Measurements from ENCODE around the gene EHD1.

Gene EHD1

DNA sequence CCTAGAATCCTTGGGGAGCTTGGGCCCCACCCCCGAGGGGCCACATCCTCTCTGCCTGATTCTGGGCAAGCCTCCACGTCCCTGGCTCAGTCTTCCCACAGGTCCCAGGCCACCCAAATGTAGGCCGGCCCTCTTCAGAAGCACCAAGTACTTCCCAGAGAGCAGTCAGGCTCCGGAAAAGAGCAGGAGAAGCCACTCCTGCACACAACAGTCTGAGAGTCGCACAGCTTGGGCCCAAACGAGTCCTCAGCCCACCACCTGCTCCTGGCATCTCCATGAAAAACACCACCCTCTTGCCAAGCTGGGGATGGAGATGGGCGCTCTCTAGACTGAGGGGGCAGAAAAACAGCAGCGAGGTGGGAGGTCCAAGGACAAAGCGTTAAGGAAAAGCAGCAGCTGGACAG lies 15.4 kb downstream of the EHD1 start:
- Histone ChIP-seq H3K4me2 (ENCODE audit: low read length) (no peak overlapping the region), H3K36me3 (ENCODE audit: control insufficient read depth in 1 of 2, insufficient read depth in 2 of 2, low read length in 2 of 2) (peaks cover 22 to 32% of the 10 kb centered on the region in 2 experiments), H4K8ac (ENCODE audit: low read depth, low read length) (no peak overlapping the region), H4K12ac (ENCODE audit: low read depth, low read length) (no peak overlapping the region), H2AFZ (ENCODE audit: insufficient read depth, low read length, poor library complexity) (peak overlapping the region; percentile 17), H3K27me3 (ENCODE audit: insufficient read depth, low read length) (no peaks in the 10 kb centered on the region), H3K23ac (ENCODE audit: low read length) (no peak overlapping the region), H3K79me1 (ENCODE audit: low read length) (peaks cover 18% of the 10 kb centered on the region), H3K79me2 (ENCODE audit: control insufficient read depth, insufficient read depth, low read length, poor library complexity) (peaks cover 16% of the 10 kb centered on the region), H2BK12ac (ENCODE audit: low read length) (no peak overlapping the region), H4K91ac (ENCODE audit: low read depth, low read length) (peak overlapping the region; percentile 28), H3K18ac (ENCODE audit: low read length) (peak overlapping the region; percentile 19), H2AK5ac (ENCODE audit: low read length) (peak overlapping the region; percentile 32), H3K9me3 (ENCODE audit: insufficient read depth, low read depth, low read length) (no peaks in the 10 kb centered on the region), H2BK120ac (ENCODE audit: insufficient read depth, low read length, poor library complexity) (no peak overlapping the region), H2BK5ac (ENCODE audit: low read depth, low read length, poor library complexity) (no peak overlapping the region), H3K4ac (ENCODE audit: low read depth, low read length) (no peak overlapping the region), H3K4me3 (ENCODE audit: low read depth, low read length) (no peak overlapping the region), H3K4me1 (ENCODE audit: control insufficient read depth in 1 of 2, insufficient read depth in 2 of 2, low read length in 2 of 2) (peaks cover 23 to 25% of the 10 kb centered on the region in 2 experiments), H3K14ac (ENCODE audit: low read length) (no peak overlapping the region), H3K27ac (ENCODE audit: low read depth, low read length) (no peak overlapping the region), H3K9ac (ENCODE audit: low read length) (no peak overlapping the region)
- DNase-seq: no peak
- WGBS (ENCODE audit: extremely low coverage, insufficient coverage, insufficient read length): no CpG with 5 or more reads among the region's 9 CpGs

- H3K36me3 ChIP-seq (ENCODE audit: control insufficient read depth in 1 of 2, insufficient read depth in 2 of 2, low read length in 2 of 2): peaks cover 26 to 31% of the 10 kb centered on the region in 2 experiments
- no peak overlapping the region for H3K9ac ChIP-seq (ENCODE audit: low read length)
- peaks cover 25 to 27% of the 10 kb centered on the region in 2 experiments for H3K4me1 ChIP-seq (ENCODE audit: control insufficient read depth in 1 of 2, insufficient read depth in 2 of 2, low read length in 2 of 2)
- H3K9me3 ChIP-seq (ENCODE audit: insufficient read depth, low read depth, low read length): peaks cover under 1% of the 10 kb centered on the region
- no peak overlapping the region for H3K27ac ChIP-seq (ENCODE audit: low read depth, low read length)
- no peak overlapping the region for H4K8ac ChIP-seq (ENCODE audit: low read depth, low read length)
- no peak overlapping the region for H2AFZ ChIP-seq (ENCODE audit: insufficient read depth, low read length, poor library complexity)
- no peak overlapping the region for H3K4ac ChIP-seq (ENCODE audit: low read depth, low read length)
- H3K79me1 ChIP-seq (ENCODE audit: low read length): peaks cover 17% of the 10 kb centered on the region
- no peak overlapping the region for H2AK5ac ChIP-seq (ENCODE audit: low read length)
- no peak overlapping the region for H3K14ac ChIP-seq (ENCODE audit: low read length)
- no peak overlapping the region for H3K18ac ChIP-seq (ENCODE audit: low read length)
- no CpG with 5 or more reads among the region's 6 CpGs for WGBS (ENCODE audit: extremely low coverage, insufficient coverage, insufficient read length)
- no peak overlapping the region for H3K23ac ChIP-seq (ENCODE audit: low read length)
- no peak for DNase-seq
- H2BK5ac ChIP-seq (ENCODE audit: low read depth, low read length, poor library complexity): no peak overlapping the region
- no peak overlapping the region for H4K12ac ChIP-seq (ENCODE audit: low read depth, low read length)
- H2BK120ac ChIP-seq (ENCODE audit: insufficient read depth, low read length, poor library complexity): no peak overlapping the region
- H3K4me3 ChIP-seq (ENCODE audit: low read depth, low read length): no peak overlapping the region
- H3K4me2 ChIP-seq (ENCODE audit: low read length): no peak overlapping the region
- no peaks in the 10 kb centered on the region for H3K27me3 ChIP-seq (ENCODE audit: insufficient read depth, low read length)
- no peak overlapping the region for H2BK12ac ChIP-seq (ENCODE audit: low read length)
- H3K79me2 ChIP-seq (ENCODE audit: control insufficient read depth, insufficient read depth, low read length, poor library complexity): peaks cover 16% of the 10 kb centered on the region
- H4K91ac ChIP-seq (ENCODE audit: low read depth, low read length): no peak overlapping the region
These were observed 17.0 kb downstream of the EHD1 start for GRCh38 chr11:64861227-64861975.

DNA sequence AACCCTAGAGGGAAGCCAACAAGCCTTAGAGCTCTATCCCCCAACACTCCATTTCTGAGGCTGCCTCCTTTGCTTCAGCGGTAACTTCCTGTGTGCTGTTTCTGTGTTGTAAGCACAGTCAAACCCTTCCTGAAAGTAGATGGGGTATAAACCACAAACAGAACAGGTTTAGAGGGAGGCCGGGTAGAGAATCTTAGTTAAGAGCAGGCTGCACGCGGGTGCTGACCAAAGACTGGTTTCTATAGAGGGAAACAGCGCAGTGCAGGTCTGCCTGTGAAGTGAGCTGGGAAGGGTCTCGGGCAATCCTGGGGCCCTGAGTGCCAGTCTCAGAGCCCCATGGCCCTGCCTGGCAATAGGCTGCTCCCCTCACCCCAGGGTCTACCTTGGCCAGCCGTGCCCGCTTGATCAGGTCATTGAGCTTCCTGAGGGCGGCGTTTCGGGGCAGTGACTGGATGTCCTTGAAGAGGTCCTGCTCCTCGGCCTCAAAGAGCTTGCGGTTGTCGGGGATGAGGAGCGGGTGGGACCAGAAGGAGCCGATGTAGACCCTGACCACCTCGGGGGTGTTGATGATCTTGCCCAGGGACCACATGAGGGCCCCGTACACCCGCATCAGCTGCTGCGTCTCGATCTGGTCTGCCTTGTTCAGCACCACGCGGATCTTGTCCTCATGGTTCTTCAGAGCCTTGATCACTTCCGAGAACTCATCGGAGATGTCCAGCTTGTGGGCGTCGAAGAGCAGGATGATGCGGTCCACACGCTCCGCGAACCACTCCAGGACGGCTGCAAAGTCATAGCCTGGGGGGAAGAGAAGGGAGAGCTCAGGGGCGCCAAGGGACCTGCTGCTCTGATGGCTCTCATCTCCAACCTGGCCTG lies 18.6 kb downstream of the EHD1 start:
- no peak overlapping the region for H4K12ac ChIP-seq (ENCODE audit: low read depth, low read length)
- H3K27ac ChIP-seq (ENCODE audit: low read depth, low read length): no peak overlapping the region
- H3K79me1 ChIP-seq (ENCODE audit: low read length): peaks cover 19% of the 10 kb centered on the region
- no peak overlapping the region for H2BK120ac ChIP-seq (ENCODE audit: insufficient read depth, low read length, poor library complexity)
- H3K4me2 ChIP-seq (ENCODE audit: low read length): no peak overlapping the region
- H2AFZ ChIP-seq (ENCODE audit: insufficient read depth, low read length, poor library complexity): no peak overlapping the region
- no peak overlapping the region for H4K91ac ChIP-seq (ENCODE audit: low read depth, low read length)
- no peak overlapping the region for H4K8ac ChIP-seq (ENCODE audit: low read depth, low read length)
- no CpG with 5 or more reads among the region's 33 CpGs for WGBS (ENCODE audit: extremely low coverage, insufficient coverage, insufficient read length)
- H3K27me3 ChIP-seq (ENCODE audit: insufficient read depth, low read length): no peaks in the 10 kb centered on the region
- no peak overlapping the region for H2BK12ac ChIP-seq (ENCODE audit: low read length)
- no peak overlapping the region for H3K4me3 ChIP-seq (ENCODE audit: low read depth, low read length)
- peaks cover 12% of the 10 kb centered on the region for H3K79me2 ChIP-seq (ENCODE audit: control insufficient read depth, insufficient read depth, low read length, poor library complexity)
- peaks cover 30 to 37% of the 10 kb centered on the region in 2 experiments for H3K4me1 ChIP-seq (ENCODE audit: control insufficient read depth in 1 of 2, insufficient read depth in 2 of 2, low read length in 2 of 2)
- H2BK5ac ChIP-seq (ENCODE audit: low read depth, low read length, poor library complexity): no peak overlapping the region
- H3K36me3 ChIP-seq (ENCODE audit: control insufficient read depth in 1 of 2, insufficient read depth in 2 of 2, low read length in 2 of 2): peaks cover 31 to 37% of the 10 kb centered on the region in 2 experiments
- DNase-seq: no peak
- no peak overlapping the region for H3K23ac ChIP-seq (ENCODE audit: low read length)
- no peak overlapping the region for H2AK5ac ChIP-seq (ENCODE audit: low read length)
- H3K9ac ChIP-seq (ENCODE audit: low read length): no peak overlapping the region
- no peak overlapping the region for H3K14ac ChIP-seq (ENCODE audit: low read length)
- H3K9me3 ChIP-seq (ENCODE audit: insufficient read depth, low read depth, low read length): peaks cover 2% of the 10 kb centered on the region
- H3K18ac ChIP-seq (ENCODE audit: low read length): no peak overlapping the region
- no peak overlapping the region for H3K4ac ChIP-seq (ENCODE audit: low read depth, low read length)

DNA sequence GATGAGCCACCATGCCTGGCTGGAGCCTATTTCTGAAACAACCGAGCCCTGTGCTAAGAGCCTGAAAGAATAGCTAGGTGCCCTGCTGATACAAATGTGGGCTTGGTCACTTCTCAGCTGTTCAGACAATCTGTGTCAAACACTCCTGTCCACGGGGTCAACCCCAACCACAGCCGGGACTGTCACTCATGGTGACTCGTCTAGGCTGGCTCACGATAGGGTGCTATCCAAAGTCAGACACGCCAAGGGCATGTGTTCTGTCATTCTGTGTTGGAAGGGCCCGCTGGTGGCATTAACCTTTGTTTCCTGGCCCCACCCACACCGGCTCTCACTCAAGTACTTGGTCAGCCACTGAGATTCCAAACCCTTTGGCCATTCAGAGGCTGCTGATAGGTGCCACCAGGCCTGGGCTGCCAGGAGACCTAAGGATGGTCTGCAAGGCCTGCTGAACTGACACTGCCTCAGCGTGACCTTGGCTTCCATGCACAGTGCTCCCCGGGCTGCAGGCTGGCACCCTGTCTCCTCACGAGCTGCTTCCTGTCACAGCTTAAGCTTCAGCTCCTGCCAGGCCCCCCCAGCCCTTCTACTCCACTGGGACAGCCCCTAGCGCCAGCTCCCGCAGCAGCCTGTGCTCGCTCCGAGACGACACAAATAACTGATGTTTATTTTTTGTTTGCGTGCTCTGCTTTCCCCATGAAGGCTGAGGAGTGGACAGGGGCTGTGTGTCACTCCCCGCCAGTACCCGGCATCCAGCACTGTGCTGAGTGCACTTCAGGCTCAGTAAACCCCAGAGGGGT lies 19.8 kb downstream of the EHD1 start:
- Histone ChIP-seq H3K4me3 (ENCODE audit: low read depth, low read length) (no peak overlapping the region), H3K36me3 (ENCODE audit: control insufficient read depth in 1 of 2, insufficient read depth in 2 of 2, low read length in 2 of 2) (peaks cover 42 to 43% of the 10 kb centered on the region in 2 experiments), H3K4ac (ENCODE audit: low read depth, low read length) (no peak overlapping the region), H2BK120ac (ENCODE audit: insufficient read depth, low read length, poor library complexity) (no peak overlapping the region), H3K79me1 (ENCODE audit: low read length) (peaks cover 15% of the 10 kb centered on the region), H2BK12ac (ENCODE audit: low read length) (no peak overlapping the region), H3K27ac (ENCODE audit: low read depth, low read length) (no peak overlapping the region), H4K8ac (ENCODE audit: low read depth, low read length) (no peak overlapping the region), H2AFZ (ENCODE audit: insufficient read depth, low read length, poor library complexity) (no peak overlapping the region), H2BK5ac (ENCODE audit: low read depth, low read length, poor library complexity) (no peak overlapping the region), H4K12ac (ENCODE audit: low read depth, low read length) (no peak overlapping the region), H3K14ac (ENCODE audit: low read length) (no peak overlapping the region), H3K9ac (ENCODE audit: low read length) (no peak overlapping the region), H3K4me2 (ENCODE audit: low read length) (no peak overlapping the region), H3K23ac (ENCODE audit: low read length) (no peak overlapping the region), H3K27me3 (ENCODE audit: insufficient read depth, low read length) (no peaks in the 10 kb centered on the region), H3K4me1 (ENCODE audit: control insufficient read depth in 1 of 2, insufficient read depth in 2 of 2, low read length in 2 of 2) (peaks cover 25 to 29% of the 10 kb centered on the region in 2 experiments), H2AK5ac (ENCODE audit: low read length) (no peak overlapping the region), H3K79me2 (ENCODE audit: control insufficient read depth, insufficient read depth, low read length, poor library complexity) (peaks cover 7% of the 10 kb centered on the region), H3K18ac (ENCODE audit: low read length) (no peak overlapping the region), H3K9me3 (ENCODE audit: insufficient read depth, low read depth, low read length) (peaks cover 2% of the 10 kb centered on the region), H4K91ac (ENCODE audit: low read depth, low read length) (no peak overlapping the region)
- no peak for DNase-seq
- WGBS (ENCODE audit: extremely low coverage, insufficient coverage, insufficient read length): no CpG with 5 or more reads among the region's 19 CpGs
